ENCODE results near the gene PCDHGB2.
"Not testable (repeated sequence)": the region's sequence is repeated elsewhere in the genome, so short reads cannot be mapped to it uniquely, and the experiment has no call there.

PCDHGB2 gene

DNA sequence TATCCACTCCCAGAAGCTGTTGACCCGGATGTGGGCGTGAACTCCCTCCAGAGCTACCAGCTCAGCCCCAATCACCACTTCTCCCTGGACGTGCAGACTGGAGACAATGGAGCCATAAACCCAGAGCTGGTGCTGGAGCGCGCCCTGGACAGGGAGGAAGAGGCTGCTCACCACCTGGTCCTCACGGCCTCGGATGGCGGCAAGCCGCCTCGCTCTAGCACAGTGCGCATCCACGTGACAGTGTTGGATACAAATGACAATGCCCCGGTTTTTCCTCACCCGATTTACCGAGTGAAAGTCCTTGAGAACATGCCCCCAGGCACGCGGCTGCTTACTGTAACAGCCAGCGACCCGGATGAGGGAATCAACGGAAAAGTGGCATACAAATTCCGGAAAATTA is 33.5 kb downstream of the PCDHGB2 start:
- FAIRE-seq (no peak), DNase-seq (ENCODE audit: insufficient read length) (no peak)
- TF ChIP-seq POLR2A (IDR thresholded peaks at IDR 0.05; ENCODE audit: low read depth, low read length) (no peak), POLR2AphosphoS5 (IDR thresholded peaks at IDR 0.05; ENCODE audit: low read depth, low read length) (no peak), TAF1 (IDR thresholded peaks at IDR 0.05; ENCODE audit: borderline replicate concordance, low read depth, low read length) (no peak)

DNA sequence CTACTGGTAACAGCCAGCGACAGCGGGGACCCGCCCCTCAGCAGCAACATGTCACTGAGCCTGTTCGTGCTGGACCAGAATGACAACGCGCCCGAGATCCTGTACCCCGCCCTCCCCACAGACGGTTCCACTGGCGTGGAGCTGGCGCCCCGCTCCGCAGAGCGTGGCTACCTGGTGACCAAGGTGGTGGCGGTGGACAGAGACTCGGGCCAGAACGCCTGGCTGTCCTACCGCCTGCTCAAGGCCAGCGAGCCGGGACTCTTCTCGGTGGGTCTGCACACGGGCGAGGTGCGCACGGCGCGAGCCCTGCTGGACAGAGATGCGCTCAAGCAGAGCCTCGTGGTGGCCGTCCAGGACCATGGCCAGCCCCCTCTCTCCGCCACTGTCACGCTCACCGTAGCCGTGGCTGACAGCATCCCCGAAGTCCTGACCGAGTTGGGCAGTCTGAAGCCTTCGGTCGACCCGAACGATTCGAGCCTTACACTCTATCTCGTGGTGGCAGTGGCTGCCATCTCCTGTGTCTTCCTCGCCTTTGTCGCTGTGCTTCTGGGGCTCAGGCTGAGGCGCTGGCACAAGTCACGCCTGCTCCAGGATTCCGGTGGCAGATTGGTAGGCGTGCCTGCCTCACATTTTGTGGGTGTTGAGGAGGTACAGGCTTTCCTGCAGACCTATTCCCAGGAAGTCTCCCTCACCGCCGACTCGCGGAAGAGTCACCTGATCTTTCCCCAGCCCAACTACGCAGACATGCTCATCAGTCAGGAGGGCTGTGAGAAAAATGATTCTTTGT is 34.8 kb downstream of the PCDHGB2 start:
- FAIRE-seq; DNase-seq (ENCODE audit: insufficient read length): not testable (repeated sequence)

DNA sequence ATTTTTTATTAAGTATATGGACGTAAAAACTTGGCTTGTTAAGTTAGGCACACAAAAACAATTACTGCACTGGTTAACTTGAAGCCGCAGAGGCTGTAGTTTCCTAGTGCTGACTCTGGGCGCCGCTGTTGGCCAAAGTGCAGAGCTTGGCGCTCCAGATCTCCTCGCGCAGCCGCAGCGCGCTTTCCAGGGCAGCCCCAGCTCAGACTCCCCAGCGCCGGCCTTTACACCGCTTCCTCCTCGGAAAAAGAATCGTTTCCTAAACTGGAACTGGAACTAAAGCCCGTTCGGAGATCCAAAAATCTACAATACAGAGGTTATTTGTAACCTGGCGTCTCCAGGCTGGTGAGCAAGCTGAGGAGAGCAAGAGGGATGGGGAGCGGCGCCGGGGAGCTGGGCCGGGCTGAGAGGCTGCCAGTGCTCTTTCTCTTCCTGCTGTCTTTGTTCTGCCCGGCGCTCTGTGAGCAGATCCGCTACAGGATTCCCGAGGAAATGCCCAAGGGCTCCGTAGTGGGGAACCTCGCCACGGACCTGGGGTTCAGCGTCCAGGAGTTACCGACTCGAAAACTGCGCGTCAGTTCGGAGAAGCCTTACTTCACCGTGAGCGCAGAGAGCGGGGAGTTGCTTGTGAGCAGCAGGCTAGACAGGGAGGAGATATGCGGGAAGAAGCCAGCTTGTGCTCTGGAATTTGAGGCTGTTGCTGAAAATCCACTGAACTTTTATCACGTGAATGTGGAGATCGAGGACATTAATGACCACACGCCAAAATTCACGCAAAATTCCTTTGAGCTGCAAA is 38.2 kb downstream of the PCDHGB2 start, which contains the start of gene PCDHGB5:
Gene PCDHGB5, plus strand, starts transcription at position 192 of the 796 bp plus-strand sequence. Its CDS starts 181 bp downstream, at position 373.
- peak; percentile 35 for DNase-seq (ENCODE audit: insufficient read length)
- FAIRE-seq = peak; percentile 96

DNA sequence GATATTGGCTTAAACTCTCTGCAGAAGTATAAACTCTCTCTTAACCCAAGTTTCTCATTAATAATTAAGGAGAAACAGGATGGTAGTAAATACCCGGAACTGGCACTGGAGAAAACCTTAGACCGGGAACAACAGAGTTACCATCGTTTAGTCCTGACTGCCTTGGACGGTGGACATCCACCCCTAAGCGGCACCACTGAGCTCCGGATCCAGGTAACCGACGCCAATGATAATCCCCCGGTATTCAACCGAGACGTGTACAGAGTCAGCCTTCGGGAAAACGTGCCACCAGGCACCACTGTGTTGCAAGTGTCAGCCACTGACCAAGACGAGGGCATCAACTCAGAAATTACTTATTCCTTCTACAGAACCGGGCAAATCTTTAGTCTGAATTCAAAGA is 38.8 kb downstream of the PCDHGB2 start:
- FAIRE-seq = no peak
- no peak for TF ChIP-seq POLR2A (IDR thresholded peaks at IDR 0.05; ENCODE audit: low read depth, low read length)
- no peak for TF ChIP-seq POLR2AphosphoS5 (IDR thresholded peaks at IDR 0.05; ENCODE audit: low read depth, low read length)
- no peak for TF ChIP-seq TAF1 (IDR thresholded peaks at IDR 0.05; ENCODE audit: borderline replicate concordance, low read depth, low read length)
- no peak for DNase-seq (ENCODE audit: insufficient read length)

DNA sequence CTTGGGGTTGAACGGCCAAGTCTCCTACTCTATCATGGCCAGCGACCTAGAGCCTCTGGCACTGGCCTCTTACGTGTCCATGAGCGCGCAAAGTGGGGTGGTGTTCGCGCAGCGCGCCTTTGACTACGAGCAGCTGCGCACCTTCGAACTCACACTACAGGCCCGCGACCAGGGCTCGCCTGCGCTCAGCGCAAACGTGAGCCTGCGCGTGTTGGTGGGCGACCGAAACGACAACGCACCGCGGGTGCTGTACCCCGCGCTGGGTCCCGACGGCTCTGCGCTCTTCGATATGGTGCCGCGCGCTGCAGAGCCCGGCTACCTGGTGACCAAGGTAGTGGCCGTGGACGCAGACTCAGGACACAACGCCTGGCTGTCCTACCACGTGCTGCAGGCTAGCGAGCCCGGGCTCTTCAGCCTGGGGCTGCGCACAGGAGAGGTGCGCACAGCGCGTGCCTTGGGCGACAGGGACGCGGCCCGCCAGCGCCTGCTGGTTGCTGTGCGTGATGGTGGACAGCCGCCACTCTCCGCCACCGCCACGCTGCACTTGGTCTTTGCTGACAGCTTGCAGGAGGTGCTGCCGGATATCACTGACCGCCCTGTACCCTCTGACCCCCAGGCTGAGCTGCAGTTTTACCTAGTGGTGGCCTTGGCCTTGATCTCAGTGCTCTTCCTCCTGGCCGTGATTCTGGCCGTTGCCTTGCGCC is 39.9 kb downstream of the PCDHGB2 start:
- FAIRE-seq (no peak), DNase-seq (ENCODE audit: insufficient read length) (no peak)
- TF ChIP-seq POLR2A (IDR thresholded peaks at IDR 0.05; ENCODE audit: low read depth, low read length) = no peak
- no peak for TF ChIP-seq TAF1 (IDR thresholded peaks at IDR 0.05; ENCODE audit: borderline replicate concordance, low read depth, low read length)
- no peak for TF ChIP-seq POLR2AphosphoS5 (IDR thresholded peaks at IDR 0.05; ENCODE audit: low read depth, low read length)

DNA sequence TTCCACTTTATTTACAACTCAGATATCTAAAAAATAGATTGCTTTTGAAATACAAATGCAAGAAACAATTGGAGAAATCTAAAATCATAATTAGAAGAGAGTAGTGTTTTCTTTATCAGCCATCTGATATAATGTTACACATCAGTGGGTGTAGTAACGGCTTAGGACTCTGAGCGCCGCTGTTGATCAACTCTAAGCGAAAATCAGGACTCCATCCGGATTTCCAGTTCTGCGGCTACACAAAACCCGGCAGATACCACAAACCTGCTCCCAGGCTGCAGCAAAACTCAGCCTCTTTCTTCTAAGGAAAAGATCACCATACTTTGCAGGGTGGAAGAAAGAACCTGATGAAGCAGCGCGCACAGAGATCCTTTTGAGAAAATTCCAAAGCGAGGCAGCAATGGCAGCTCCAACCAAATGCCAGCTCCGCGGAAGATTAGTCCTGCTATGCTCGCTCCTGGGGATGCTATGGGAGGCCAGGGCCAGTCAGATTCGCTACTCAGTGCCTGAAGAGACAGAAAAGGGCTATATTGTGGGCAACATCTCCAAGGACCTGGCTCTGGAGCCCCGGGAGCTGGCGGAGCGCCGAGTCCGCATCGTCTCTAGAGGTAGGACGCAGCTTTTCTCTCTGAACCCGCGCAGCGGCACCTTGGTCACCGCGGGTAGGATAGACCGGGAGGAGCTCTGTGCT is 42.9 kb downstream of the PCDHGB2 start, which contains the start of gene PCDHGA9:
Gene PCDHGA9, plus strand, starts transcription at position 226 of the 691 bp plus-strand sequence. Its CDS starts 175 bp downstream, at position 401.
- TF ChIP-seq POLR2AphosphoS5 (IDR thresholded peaks at IDR 0.05; ENCODE audit: low read depth, low read length) (no peak), POLR2A (IDR thresholded peaks at IDR 0.05; ENCODE audit: low read depth, low read length) (no peak), TAF1 (IDR thresholded peaks at IDR 0.05; ENCODE audit: borderline replicate concordance, low read depth, low read length) (no peak)

DNA sequence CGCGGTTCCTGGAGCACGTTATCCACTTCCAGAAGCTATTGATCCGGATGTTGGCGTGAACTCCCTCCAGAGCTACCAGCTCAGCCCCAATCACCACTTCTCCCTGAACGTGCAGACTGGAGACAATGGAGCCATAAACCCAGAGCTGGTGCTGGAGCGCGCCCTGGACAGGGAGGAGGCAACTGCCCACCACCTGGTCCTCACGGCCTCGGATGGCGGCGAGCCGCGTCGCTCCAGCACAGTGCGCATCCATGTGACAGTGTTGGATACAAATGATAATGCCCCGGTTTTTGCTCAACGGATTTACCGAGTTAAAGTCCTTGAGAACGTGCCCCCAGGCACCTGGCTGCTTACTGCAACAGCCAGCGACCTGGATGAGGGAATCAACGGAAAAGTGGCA is 43.6 kb downstream of the PCDHGB2 start:
- TF ChIP-seq POLR2AphosphoS5 (IDR thresholded peaks at IDR 0.05; ENCODE audit: low read depth, low read length) = no peak
- TF ChIP-seq TAF1 (IDR thresholded peaks at IDR 0.05; ENCODE audit: borderline replicate concordance, low read depth, low read length) = no peak
- TF ChIP-seq POLR2A (IDR thresholded peaks at IDR 0.05; ENCODE audit: low read depth, low read length) = no peak
- FAIRE-seq (no peak), DNase-seq (ENCODE audit: insufficient read length) (no peak)

More for the DNA sequence above, 42.9 kb downstream of the PCDHGB2 start, which contains the start of gene PCDHGA9:
- no peak for FAIRE-seq
- DNase-seq (ENCODE audit: insufficient read length) = no peak

DNA sequence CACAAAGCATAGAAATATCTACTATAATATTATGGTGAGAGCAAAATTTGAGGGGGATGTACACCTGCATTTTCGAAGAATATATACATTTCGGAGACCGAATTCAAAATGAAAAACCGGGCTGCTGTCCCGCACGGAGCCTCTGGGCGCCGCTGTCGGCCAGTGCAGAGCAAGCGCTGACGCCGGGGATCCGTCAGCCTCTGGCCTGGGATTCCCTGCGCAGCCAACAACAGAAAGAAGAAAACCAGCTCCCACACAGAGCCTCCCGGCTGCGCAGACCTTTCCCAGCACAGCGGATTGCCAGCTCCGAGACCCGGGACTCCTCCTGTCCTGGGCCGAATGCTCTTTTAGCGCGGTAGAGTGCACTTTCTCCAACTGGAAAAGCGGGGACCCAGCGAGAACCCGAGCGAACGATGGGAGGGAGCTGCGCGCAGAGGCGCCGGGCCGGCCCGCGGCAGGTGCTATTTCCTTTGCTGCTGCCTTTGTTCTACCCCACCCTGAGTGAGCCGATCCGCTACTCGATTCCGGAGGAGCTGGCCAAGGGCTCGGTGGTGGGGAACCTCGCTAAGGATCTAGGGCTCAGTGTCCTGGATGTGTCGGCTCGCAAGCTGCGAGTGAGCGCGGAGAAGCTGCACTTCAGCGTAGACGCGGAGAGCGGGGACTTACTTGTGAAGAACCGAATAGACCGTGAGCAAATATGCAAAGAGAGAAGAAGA is 48.2 kb downstream of the PCDHGB2 start, which contains the start of gene PCDHGB6:
Gene PCDHGB6, plus strand, starts transcription at position 232 of the 716 bp plus-strand sequence. Its CDS starts 182 bp downstream, at position 414.
- not testable (repeated sequence) for DNase-seq (ENCODE audit: insufficient read length); FAIRE-seq

DNA sequence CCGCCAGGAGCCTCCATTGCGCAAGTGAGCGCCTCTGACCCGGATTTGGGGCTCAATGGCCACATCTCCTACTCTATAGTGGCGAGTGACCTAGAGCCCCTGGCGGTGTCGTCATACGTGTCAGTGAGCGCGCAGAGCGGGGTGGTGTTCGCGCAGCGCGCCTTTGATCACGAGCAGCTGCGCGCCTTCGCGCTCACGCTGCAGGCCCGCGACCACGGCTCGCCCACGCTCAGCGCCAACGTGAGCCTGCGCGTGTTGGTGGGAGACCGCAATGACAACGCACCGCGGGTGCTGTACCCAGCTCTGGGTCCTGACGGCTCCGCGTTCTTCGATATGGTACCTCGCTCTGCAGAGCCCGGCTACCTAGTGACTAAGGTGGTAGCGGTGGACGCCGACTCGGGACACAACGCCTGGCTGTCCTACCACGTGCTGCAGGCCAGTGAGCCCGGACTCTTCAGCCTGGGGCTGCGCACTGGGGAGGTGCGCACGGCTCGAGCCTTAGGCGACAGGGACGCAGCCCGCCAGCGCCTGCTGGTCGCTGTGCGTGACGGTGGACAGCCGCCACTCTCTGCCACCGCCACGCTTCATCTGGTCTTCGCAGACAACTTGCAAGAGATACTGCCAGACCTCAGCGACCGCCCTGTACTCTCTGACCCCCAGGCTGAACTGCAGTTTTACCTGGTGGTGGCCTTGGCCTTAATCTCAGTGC is 50.0 kb downstream of the PCDHGB2 start:
- FAIRE-seq (no peak), DNase-seq (ENCODE audit: insufficient read length) (no peak)
- TF ChIP-seq POLR2A (IDR thresholded peaks at IDR 0.05; ENCODE audit: low read depth, low read length) (no peak), TAF1 (IDR thresholded peaks at IDR 0.05; ENCODE audit: borderline replicate concordance, low read depth, low read length) (no peak), POLR2AphosphoS5 (IDR thresholded peaks at IDR 0.05; ENCODE audit: low read depth, low read length) (no peak)

DNA sequence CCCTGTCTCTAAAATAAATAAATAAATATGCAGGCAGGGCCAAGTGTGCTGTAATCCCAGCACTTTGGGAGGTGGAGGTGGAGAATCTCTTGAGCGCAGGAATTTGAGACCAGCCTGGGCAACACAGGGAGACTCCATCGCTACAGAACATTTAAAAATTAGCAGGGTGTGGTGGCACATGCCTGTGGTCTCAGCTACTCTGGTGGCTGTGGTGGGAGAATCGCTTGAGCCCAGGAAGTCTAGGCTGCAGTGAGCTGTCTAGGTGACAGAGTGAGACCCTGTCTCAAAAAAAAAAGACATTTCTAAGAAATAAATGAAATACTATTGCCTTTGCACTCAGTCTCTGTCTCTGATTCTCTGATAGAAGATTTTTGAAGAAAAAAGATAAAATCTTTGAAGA is 51.8 kb downstream of the PCDHGB2 start:
- FAIRE-seq (no peak), DNase-seq (ENCODE audit: insufficient read length) (no peak)
- no peak for TF ChIP-seq POLR2A (IDR thresholded peaks at IDR 0.05; ENCODE audit: low read depth, low read length)
- no peak for TF ChIP-seq POLR2AphosphoS5 (IDR thresholded peaks at IDR 0.05; ENCODE audit: low read depth, low read length)
- no peak for TF ChIP-seq TAF1 (IDR thresholded peaks at IDR 0.05; ENCODE audit: borderline replicate concordance, low read depth, low read length)
